Erythroblast (primary cell): ENCODE data around the gene FNDC3B.
A peak's percentile ranks its signal among the peaks of the same experiment; 100 is the strongest.

ENCODE experiments used
- DNase-seq, 2 experiments: peaks; one replicate each; lab custom pipeline; 2025; lab: John Stamatoyannopoulos, UW
- GATA1 ChIP-seq: IDR thresholded peaks from 2 replicates; pipeline ENCODE4 v1.6.1; 2011; ENCODE audit warnings: low read depth, mild to moderate bottlenecking, control low read depth, low read length, moderate library complexity
- POLR2A ChIP-seq: IDR thresholded peaks from 2 replicates; pipeline ENCODE4 v1.6.1; 2011; ENCODE audit warnings: mild to moderate bottlenecking, low read length

Gene FNDC3B

DNA sequence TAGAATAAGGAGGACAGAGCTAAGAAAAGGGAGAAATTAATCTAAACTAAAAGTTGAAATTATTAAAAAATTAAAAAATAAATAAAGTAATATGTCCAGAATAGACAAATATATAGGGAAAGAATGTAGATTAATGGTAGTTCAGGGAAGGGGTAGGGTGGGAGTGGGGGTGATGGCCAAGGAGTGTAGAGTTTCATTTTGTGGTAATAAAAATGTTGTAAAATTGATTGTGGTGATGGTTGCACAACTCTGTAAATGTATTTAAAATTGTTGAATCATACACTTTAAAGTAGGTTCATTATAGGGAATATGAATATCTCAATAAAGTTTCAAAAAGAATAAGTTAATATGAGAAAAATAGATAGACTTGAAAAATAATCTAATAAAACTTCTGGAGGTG, 21.0 kb upstream of the FNDC3B start:
- DNase-seq, result no peak
- TF ChIP-seq GATA1 (no peak), POLR2A (no peak)

GRCh38 chr3:172020763-172021162, 18.6 kb upstream of the FNDC3B start:
- TF ChIP-seq GATA1, result no peak
- TF ChIP-seq POLR2A, result no peak
- DNase-seq, result no peak

GRCh38 chr3:172021164-172021563, 18.2 kb upstream of the FNDC3B start:
- no peak for TF ChIP-seq POLR2A
- TF ChIP-seq GATA1, result no peak
- no peak for DNase-seq

DNA sequence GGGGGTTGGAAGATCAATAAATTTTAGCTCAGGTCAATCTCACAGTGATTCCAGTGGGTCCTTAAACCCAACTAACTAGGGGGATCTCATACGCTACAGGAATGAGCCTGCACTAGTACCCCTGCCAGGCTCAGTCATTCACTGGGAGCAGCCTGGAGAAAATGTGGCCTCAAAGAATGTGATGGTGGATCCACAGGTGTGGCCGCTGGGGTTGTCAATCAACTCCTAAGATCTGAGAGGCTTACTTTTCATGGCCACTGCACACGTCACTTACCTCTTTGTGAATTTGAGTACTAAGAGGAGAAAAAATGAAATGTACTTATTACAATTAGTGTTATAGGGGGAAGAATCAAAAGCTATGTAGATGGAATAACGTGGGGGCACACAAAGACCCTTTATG, 17.5 kb upstream of the FNDC3B start:
- DNase-seq, result no peak
- TF ChIP-seq POLR2A, result no peak
- no peak for TF ChIP-seq GATA1

DNA sequence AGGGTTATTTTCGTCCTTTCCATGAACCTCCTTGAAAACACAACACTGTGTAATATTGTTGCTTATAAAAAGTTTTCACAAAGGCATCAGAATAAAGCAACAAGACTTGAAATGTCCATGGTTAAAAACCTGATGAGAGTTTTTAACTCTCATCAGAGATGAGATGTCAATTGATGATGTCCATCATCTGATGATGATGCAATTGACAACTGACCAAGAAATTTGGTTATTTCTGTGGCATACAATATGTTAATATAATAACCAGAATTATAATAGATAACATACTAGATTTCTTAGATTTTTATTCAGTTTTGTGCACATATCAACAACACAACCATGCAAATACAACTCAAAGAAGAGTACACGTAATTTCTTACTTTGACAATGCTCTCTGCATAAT, 15.5 kb upstream of the FNDC3B start:
- no peak for DNase-seq
- no peak for TF ChIP-seq POLR2A
- TF ChIP-seq GATA1, result no peak

GRCh38 chr3:172024679-172025078, 14.7 kb upstream of the FNDC3B start:
- TF ChIP-seq POLR2A (no peak), GATA1 (no peak)
- DNase-seq, result no peak

DNA sequence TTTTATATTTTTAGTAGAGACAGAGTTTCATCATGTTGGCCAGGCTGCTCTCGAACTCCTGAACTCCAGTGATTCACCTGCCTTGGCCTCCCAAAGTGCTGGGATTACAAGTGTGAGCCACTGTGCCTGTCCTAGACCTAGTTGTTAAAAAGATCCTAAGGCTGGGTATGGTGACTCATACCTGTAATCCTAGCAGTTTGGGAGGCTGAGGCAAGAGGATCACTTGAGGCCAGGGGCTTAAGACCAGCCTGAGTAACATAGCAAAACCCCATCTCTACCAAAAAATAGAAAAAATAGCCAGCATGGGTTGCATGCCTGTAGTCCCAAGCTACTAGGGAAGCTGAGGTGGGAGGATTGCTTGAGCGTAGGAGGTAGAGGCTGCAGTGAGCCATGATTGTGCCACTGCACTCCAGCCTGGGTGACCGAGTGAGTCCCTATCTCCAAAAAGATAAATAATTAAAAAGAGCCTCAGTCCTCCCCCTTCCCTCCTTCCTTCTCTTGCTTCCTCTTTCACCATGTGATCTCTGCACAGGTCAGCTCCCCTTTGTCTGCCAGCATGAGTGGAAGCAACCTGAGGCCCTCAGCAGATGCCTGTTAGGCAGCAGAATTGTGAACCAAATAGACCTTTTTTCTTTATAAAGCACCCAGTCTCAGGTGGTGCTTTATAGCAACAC, 9.8 kb upstream of the FNDC3B start:
- DNase-seq, result no peak

GRCh38 chr3:172030181-172030580, 9.2 kb upstream of the FNDC3B start:
- TF ChIP-seq GATA1 (no peak), POLR2A (no peak)
- no peak for DNase-seq

More for the DNA sequence above, 9.8 kb upstream of the FNDC3B start:
- TF ChIP-seq POLR2A (no peak), GATA1 (no peak)

DNA sequence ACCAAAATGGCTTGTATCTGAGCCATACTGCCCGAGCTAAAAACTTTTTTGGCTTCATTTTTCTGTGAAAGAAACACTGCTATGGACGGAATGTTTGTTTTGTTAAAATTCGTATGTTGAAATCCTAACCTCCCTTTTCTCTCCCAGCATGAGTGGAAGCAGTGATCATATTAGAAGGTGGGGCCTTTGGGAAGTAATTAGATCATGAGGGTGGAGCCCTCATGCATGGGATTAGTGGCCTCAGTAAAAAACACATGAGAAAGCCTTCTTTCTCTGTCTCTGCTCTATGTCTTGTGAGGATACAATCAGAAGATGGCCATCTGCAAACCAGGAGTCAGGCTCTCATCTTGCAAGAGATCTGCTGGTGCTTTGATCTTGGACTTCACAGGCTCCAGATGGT, 7.4 kb upstream of the FNDC3B start:
- TF ChIP-seq GATA1 (no peak), POLR2A (no peak)
- DNase-seq, result no peak

DNA sequence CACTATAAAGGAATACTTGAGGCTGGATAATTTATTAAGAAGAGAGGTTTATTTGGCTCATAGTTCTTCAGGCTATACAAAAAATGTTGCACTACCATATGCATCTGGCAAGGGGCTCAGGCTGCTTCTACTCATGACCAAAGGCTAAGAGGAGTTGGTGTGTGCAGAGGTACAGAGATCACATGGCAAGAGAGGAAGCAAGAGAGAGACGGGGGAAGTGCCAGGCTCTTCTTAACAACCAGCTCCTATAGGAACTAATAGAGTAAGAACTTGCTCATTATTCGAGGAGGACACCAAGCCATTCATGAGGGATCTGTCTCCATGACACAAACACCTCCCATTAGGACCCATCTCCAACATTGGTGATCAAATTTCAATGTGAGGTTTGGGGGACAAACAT, 6.0 kb upstream of the FNDC3B start:
- DNase-seq, result no peak
- TF ChIP-seq GATA1, result no peak
- TF ChIP-seq POLR2A, result no peak

DNA sequence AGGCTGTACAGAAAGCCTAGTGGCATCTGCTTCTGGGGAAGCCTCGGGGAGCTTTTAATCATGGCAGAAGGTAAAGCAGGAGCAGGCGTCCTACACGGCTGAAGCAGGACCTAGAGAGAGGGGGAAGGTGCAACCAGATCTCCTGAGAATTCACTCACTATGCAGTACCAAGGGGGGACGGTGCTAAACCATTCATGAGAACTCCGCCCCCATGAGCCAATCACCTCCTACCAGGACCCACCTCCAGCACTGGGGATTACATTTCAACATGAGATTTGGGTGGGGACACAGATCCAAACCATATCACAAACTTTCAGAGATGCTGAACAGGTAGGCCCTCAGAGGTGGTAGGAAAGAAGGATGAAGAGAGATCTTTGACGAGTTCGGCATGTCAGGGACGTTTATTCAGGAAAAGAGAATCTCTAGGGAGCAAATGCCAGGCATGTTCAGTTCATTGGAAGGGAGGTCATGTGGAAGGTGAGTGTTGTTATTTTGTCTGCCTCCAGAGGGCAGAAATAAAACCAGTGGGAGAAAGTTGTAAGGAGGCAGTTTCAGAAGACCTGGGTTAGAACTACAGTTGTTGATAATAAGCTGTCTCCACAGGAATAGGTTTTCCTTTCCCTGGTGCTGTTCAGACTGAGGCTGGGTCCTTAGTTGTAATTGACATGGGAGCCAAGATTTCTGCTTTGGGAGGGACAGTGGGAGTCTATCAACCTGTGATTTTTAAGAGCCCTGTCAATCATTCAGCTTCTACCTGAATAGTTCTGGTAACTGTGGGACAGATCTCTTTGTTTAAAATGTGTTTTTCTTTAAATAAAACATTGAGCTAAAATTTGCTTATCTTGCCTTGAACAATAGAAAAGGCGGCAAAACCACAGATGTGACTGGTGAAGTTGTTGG, 4.3 kb upstream of the FNDC3B start:
- DNase-seq, result peak; percentile 30 to 52
- no peak for TF ChIP-seq POLR2A
- TF ChIP-seq GATA1, result no peak

DNA sequence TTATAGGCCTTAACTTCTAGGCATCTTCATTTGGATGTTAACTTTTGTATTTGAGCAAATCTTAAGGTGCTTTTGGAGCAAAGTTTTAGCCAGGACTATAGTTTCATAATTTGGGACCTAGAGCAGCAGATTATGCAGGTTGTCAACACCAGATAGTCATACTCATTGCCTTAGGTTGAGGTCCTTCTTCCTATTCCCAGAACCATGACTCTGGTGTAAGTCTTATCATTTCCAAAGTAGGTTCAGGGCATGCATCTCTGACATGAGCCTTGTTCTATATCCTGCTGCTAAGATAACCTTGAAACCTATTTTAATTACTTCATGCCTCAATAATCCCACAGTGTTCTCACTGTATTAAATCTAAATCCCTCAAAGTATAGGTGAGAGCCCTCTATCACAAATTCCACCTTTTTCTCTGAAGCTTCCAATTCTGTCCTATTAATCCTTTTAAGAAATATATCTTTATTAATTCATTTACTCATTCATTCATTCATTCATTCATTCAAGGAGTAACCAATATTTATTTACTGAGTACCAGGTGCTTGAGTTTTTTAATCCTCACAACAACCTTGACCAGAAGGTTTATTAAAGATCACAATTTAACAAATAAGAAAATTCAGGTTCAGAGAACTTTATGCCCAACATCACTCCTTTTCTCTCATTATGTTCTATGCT, 2.7 kb upstream of the FNDC3B start:
- DNase-seq, result peak; percentile 17 to 24
- TF ChIP-seq GATA1 (no peak), POLR2A (no peak)

GRCh38 chr3:172038798-172039435, 461 bp upstream of the FNDC3B start:
- TF ChIP-seq GATA1 (no peak), POLR2A (no peak)
- DNase-seq, result no peak
